PC-9 (cell line): ENCODE measurements around the gene OSBPL6. TPM values are rescaled to one million over a fixed set of nuclear protein-coding genes. Genes with fewer than 3 reads are reported as not detected.

Experiments used
- BruUV-seq: library from RNA; stranded (reverse); fragments of 400-500 nt; replicated peaks from 2 replicates; lab custom pipeline; 2021; lab: Mats Ljungman, UMichigan
- CTCF ChIA-PET: fragments of 300-600 bp; sonication (Branson Sonifier 250); formaldehyde crosslinking; loops from one replicate; lab custom pipeline; 2022; ENCODE audit warnings: antibody characterized with exemption; lab: Charles Lee
- POLR2A ChIA-PET: fragments of 300-600 bp; sonication (Branson Sonifier 250); formaldehyde crosslinking; loops from one replicate; lab custom pipeline; 2022; ENCODE audit warnings: antibody characterized with exemption; ENCODE audit not compliant: unreplicated experiment; lab: Charles Lee
- DNase-seq, 2 experiments: peaks; one replicate each; pipeline versions ENCODE4 v3.0.0 to v3.0.0-alpha.2; 2015 to 2022; ENCODE audit warnings: mixed read lengths in 1 of 2
- H2AFZ ChIP-seq: fragments of 200-600 bp; sonication (generic); 2 replicates; pipeline ENCODE4 v1.8.1; 2017; ENCODE audit warnings: antibody characterized with exemption
- H3F3A ChIP-seq: fragments of 200-600 bp; sonication (generic); 2 replicates; pipeline ENCODE4 v1.8.1; 2017; ENCODE audit warnings: antibody characterized with exemption, mild to moderate bottlenecking, low read depth; ENCODE audit not compliant: insufficient read depth
- H3K27ac ChIP-seq: fragments of 200-600 bp; sonication (generic); 2 replicates; pipeline ENCODE4 v1.6.1; 2016; ENCODE audit warnings: mixed run types
- H3K27me3 ChIP-seq: fragments of 200-600 bp; sonication (generic); 2 replicates; pipeline ENCODE4 v1.6.1; 2016; ENCODE audit warnings: low read depth, mixed run types; ENCODE audit not compliant: insufficient read depth
- H3K36me3 ChIP-seq: fragments of 200-600 bp; sonication (generic); 2 replicates; pipeline ENCODE4 v1.6.1; 2016; ENCODE audit warnings: low read depth, mixed run types
- H3K4me1 ChIP-seq: fragments of 200-600 bp; sonication (generic); replicated peaks from 2 replicates; pipeline ENCODE4 v1.6.1; 2016; ENCODE audit warnings: mixed run types; ENCODE audit not compliant: insufficient read depth
- H3K4me2 ChIP-seq: fragments of 200-600 bp; sonication (generic); 2 replicates; pipeline ENCODE4 v1.6.1; 2017; ENCODE audit warnings: mixed run types
- H3K4me3 ChIP-seq: fragments of 200-600 bp; sonication (generic); 2 replicates; pipeline ENCODE4 v1.6.1; 2016; ENCODE audit warnings: mixed run types
- H3K79me2 ChIP-seq: fragments of 200-600 bp; sonication (generic); 2 replicates; pipeline ENCODE4 v1.6.1; 2017; ENCODE audit warnings: low read depth, mixed run types
- H3K9me2 ChIP-seq: fragments of 200-600 bp; sonication (generic); 2 replicates; pipeline ENCODE4 v1.8.1; 2017; ENCODE audit warnings: mild to moderate bottlenecking; ENCODE audit not compliant: insufficient read depth
- H3K9me3 ChIP-seq: fragments of 200-600 bp; sonication (generic); 2 replicates; pipeline ENCODE4 v1.8.1; 2016; ENCODE audit warnings: low read depth; ENCODE audit not compliant: insufficient read depth
- H4K20me1 ChIP-seq: fragments of 200-600 bp; sonication (generic); 2 replicates; pipeline ENCODE4 v1.8.1; 2017; ENCODE audit not compliant: insufficient read depth
- CTCF ChIP-seq: fragments of 200-600 bp; sonication (generic); conservative IDR thresholded peaks from 2 replicates; pipeline ENCODE4 v1.6.1; 2017; ENCODE audit warnings: mixed run types, antibody characterized with exemption, mild to moderate bottlenecking, moderate library complexity
- EZH2 ChIP-seq: fragments of 200-600 bp; sonication (generic); IDR thresholded peaks from 2 replicates; pipeline ENCODE4 v1.8.0; 2017; ENCODE audit warnings: antibody characterized with exemption, low read depth
- intact Hi-C: fragments of 100-400 bp; cut with micrococcal nuclease; formaldehyde crosslinking; loops from one replicate; pipeline ENCODE4 v1.10.0; 2022; ENCODE audit not compliant: unreplicated experiment
- total RNA-seq: library from RNA; stranded (reverse); gene quantifications from 2 replicates; pipeline ENCODE4 v1.2.3, GENCODE V29; 2021

OSBPL6 gene
- total RNA-seq, 1 experiment from 2014 or later, result 2.6 TPM

- H3K27ac ChIP-seq, result no peak overlapping the region
- no peaks in the 10 kb centered on the region for H3K9me3 ChIP-seq
- no peaks in the 10 kb centered on the region for H3K79me2 ChIP-seq
- DNase-seq, result no peak
- CTCF ChIA-PET, result no interaction called here
- H3K27me3 ChIP-seq, result no peaks in the 10 kb centered on the region
- POLR2A ChIA-PET, result interaction anchor here (0.5 kb wide), 1 partner anchor 758 kb away, joined by 9 read pairs; no protein-coding TSS in a partner anchor
- H3K4me3 ChIP-seq, result no peak overlapping the region
- no peak overlapping the region for H2AFZ ChIP-seq
- H3K36me3 ChIP-seq, result no peaks in the 10 kb centered on the region
- no peaks in the 10 kb centered on the region for H3F3A ChIP-seq
- no peaks in the 10 kb centered on the region for H3K4me1 ChIP-seq
- H3K9me2 ChIP-seq, result no peaks in the 10 kb centered on the region
- H4K20me1 ChIP-seq, result no peaks in the 10 kb centered on the region
- BruUV-seq, result no TSS peak
- no peak for TF ChIP-seq CTCF
- no peak for TF ChIP-seq EZH2
- intact Hi-C loops, result no loop called here
- no peak overlapping the region for H3K4me2 ChIP-seq
These were observed 74.1 kb downstream of the OSBPL6 start for GRCh38 chr2:178268435-178268834.

- Histone ChIP-seq H3K36me3 (no peaks in the 10 kb centered on the region), H3K4me1 (no peaks in the 10 kb centered on the region), H3F3A (no peaks in the 10 kb centered on the region), H3K4me2 (no peak overlapping the region), H3K79me2 (no peaks in the 10 kb centered on the region), H3K27ac (no peak overlapping the region), H3K27me3 (no peaks in the 10 kb centered on the region), H3K9me2 (no peaks in the 10 kb centered on the region), H4K20me1 (no peaks in the 10 kb centered on the region), H3K9me3 (no peaks in the 10 kb centered on the region), H3K4me3 (no peak overlapping the region), H2AFZ (no peak overlapping the region)
- DNase-seq, result no peak
- intact Hi-C loops, result no loop called here
- CTCF ChIA-PET, result no interaction called here
- POLR2A ChIA-PET, result no interaction called here
- BruUV-seq, result no TSS peak
- TF ChIP-seq CTCF, result no peak
- TF ChIP-seq EZH2, result no peak
These were observed 75.3 kb downstream of the OSBPL6 start for GRCh38 chr2:178269438-178270224.

GRCh38 chr2:178270338-178270737, 76.0 kb downstream of the OSBPL6 start:
- H3K4me2 ChIP-seq, result no peak overlapping the region
- intact Hi-C loops, result no loop called here
- H3K36me3 ChIP-seq, result no peaks in the 10 kb centered on the region
- H3F3A ChIP-seq, result no peaks in the 10 kb centered on the region
- H3K79me2 ChIP-seq, result no peaks in the 10 kb centered on the region
- CTCF ChIA-PET, result no interaction called here
- BruUV-seq, result no TSS peak
- H3K4me3 ChIP-seq, result no peak overlapping the region
- no peaks in the 10 kb centered on the region for H3K27me3 ChIP-seq
- no peaks in the 10 kb centered on the region for H3K9me3 ChIP-seq
- TF ChIP-seq EZH2 (no peak), CTCF (no peak)
- no peaks in the 10 kb centered on the region for H3K4me1 ChIP-seq
- H2AFZ ChIP-seq, result no peak overlapping the region
- POLR2A ChIA-PET, result no interaction called here
- H3K9me2 ChIP-seq, result no peaks in the 10 kb centered on the region
- DNase-seq, result no peak
- H4K20me1 ChIP-seq, result no peaks in the 10 kb centered on the region
- no peak overlapping the region for H3K27ac ChIP-seq
